Endodermal cell (in vitro differentiated cells): ENCODE results near the gene SMIM1. TPM values are rescaled to one million over a fixed set of nuclear protein-coding genes. Genes with fewer than 3 reads are reported as not detected.

ENCODE experiments used
- DNase-seq: peaks from one replicate; pipeline ENCODE4 v3.0.0-alpha.2; 2017
- H3K27ac ChIP-seq: 2 replicates; pipeline ENCODE4 v1.5.1; 2013; ENCODE audit warnings: mild to moderate bottlenecking, low read depth, low read length, moderate library complexity
- H3K27me3 ChIP-seq: 2 replicates; pipeline ENCODE4 v1.6.1; 2013; ENCODE audit warnings: mild to moderate bottlenecking, low read length, moderate library complexity; ENCODE audit not compliant: insufficient read depth, control insufficient read depth, poor library complexity, severe bottlenecking
- H3K36me3 ChIP-seq: 2 replicates; pipeline ENCODE4 v1.7.0; 2013; ENCODE audit warnings: mild to moderate bottlenecking, low read length, moderate library complexity; ENCODE audit not compliant: control insufficient read depth, insufficient read depth
- H3K4me1 ChIP-seq: one replicate; pipeline ENCODE4 v1.7.0; 2013; ENCODE audit warnings: low read length; ENCODE audit not compliant: control insufficient read depth, insufficient read depth
- H3K4me3 ChIP-seq: 2 replicates; pipeline ENCODE4 v1.5.1; 2013; ENCODE audit warnings: mild to moderate bottlenecking, low read length, moderate library complexity
- H3K9ac ChIP-seq: 2 replicates; pipeline ENCODE4 v1.6.1; 2013; ENCODE audit warnings: mild to moderate bottlenecking, low read length, moderate library complexity; ENCODE audit not compliant: poor library complexity, severe bottlenecking; ENCODE audit errors: extremely low read depth
- H3K9me3 ChIP-seq: 2 replicates; pipeline ENCODE4 v1.6.1; 2013; ENCODE audit warnings: mild to moderate bottlenecking, low read length, moderate library complexity; ENCODE audit not compliant: control insufficient read depth
- H3K27ac Mint-ChIP-seq: 2 replicates; pipeline ENCODE4 v1.8.0; 2020; ENCODE audit warnings: mixed read lengths
- H3K27me3 Mint-ChIP-seq: 2 replicates; pipeline ENCODE4 v1.8.0; 2021; ENCODE audit warnings: mild to moderate bottlenecking, mixed read lengths; ENCODE audit not compliant: insufficient read depth
- H3K36me3 Mint-ChIP-seq: 2 replicates; pipeline ENCODE4 v1.8.0; 2020; ENCODE audit warnings: low read depth, mixed read lengths
- H3K4me1 Mint-ChIP-seq: 2 replicates; pipeline ENCODE4 v1.8.0; 2020; ENCODE audit warnings: mixed read lengths
- H3K4me3 Mint-ChIP-seq: 2 replicates; pipeline ENCODE4 v1.8.0; 2020; ENCODE audit warnings: mild to moderate bottlenecking, moderate library complexity, mixed read lengths
- H3K9me3 Mint-ChIP-seq: 2 replicates; pipeline ENCODE4 v1.8.0; 2020; ENCODE audit warnings: mild to moderate bottlenecking, mixed read lengths
- WGBS, 2 experiments: methylation state at CpG; one replicate each; pipeline versions ENCODE4 v1.1.5 to v1.1.7; 2013; ENCODE audit warnings: missing lambda C conversion rate in 2 of 2, mixed read lengths in 1 of 2; ENCODE audit not compliant: insufficient coverage in 1 of 2, insufficient read length in 1 of 2; 5-methylcytosine and 5-hydroxymethylcytosine counted together
- total RNA-seq, 2 donors: library from RNA; stranded (reverse); fragmentation: NEBNext Ultra II Directional in 1 of 2; extraction: Animal tissue kit (Norgen Biotek cat#: 25700) in 1 of 2; gene quantifications; 2 replicates in 1 of 2; 3 replicates in 1 of 2; pipeline ENCODE4 v1.2.1, GENCODE V29; 2021
- TF ChIP-seq, protein P1 (sequence below): fragments of 200-600 bp; sonication (generic); conservative IDR thresholded peaks from 2 replicates; pipeline ENCODE4 v1.5.0; 2021; ENCODE audit warnings: antibody characterized with exemption, mild to moderate bottlenecking

Gene SMIM1
- total RNA-seq, 2 donors from 2014 or later = 11.1 to 15.0 TPM

GRCh38 chr1:3771108-3772026 lies 1.2 kb upstream of the SMIM1 start:
- H3K36me3 Mint-ChIP-seq = no peaks in the 10 kb centered on the region
- no peak overlapping the region for H3K9ac ChIP-seq
- no peaks in the 10 kb centered on the region for H3K36me3 ChIP-seq
- H3K9me3 ChIP-seq = no peaks in the 10 kb centered on the region
- peak overlapping the region; percentile 56 for H3K4me3 Mint-ChIP-seq
- H3K27me3 Mint-ChIP-seq = peaks cover 8% of the 10 kb centered on the region
- peaks cover 8% of the 10 kb centered on the region for H3K4me1 Mint-ChIP-seq
- WGBS, 2 experiments = 72 to 85% methylated on average over 14 to 32 of the region's 32 CpGs
- peaks cover 4% of the 10 kb centered on the region for H3K4me1 ChIP-seq
- no peak overlapping the region for H3K27ac ChIP-seq
- H3K27ac Mint-ChIP-seq = no peak overlapping the region
- DNase-seq = peak; percentile 70
- TF ChIP-seq, protein P1, sequence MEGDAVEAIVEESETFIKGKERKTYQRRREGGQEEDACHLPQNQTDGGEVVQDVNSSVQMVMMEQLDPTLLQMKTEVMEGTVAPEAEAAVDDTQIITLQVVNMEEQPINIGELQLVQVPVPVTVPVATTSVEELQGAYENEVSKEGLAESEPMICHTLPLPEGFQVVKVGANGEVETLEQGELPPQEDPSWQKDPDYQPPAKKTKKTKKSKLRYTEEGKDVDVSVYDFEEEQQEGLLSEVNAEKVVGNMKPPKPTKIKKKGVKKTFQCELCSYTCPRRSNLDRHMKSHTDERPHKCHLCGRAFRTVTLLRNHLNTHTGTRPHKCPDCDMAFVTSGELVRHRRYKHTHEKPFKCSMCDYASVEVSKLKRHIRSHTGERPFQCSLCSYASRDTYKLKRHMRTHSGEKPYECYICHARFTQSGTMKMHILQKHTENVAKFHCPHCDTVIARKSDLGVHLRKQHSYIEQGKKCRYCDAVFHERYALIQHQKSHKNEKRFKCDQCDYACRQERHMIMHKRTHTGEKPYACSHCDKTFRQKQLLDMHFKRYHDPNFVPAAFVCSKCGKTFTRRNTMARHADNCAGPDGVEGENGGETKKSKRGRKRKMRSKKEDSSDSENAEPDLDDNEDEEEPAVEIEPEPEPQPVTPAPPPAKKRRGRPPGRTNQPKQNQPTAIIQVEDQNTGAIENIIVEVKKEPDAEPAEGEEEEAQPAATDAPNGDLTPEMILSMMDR = no peak
- H3K4me3 ChIP-seq = peak overlapping the region; percentile 76
- H3K27me3 ChIP-seq = no peaks in the 10 kb centered on the region
- no peaks in the 10 kb centered on the region for H3K9me3 Mint-ChIP-seq

GRCh38 chr1:3772027-3772714 lies 378 bp upstream of the SMIM1 start:
- Mint-ChIP-seq H3K27me3 (peaks cover 5% of the 10 kb centered on the region), H3K9me3 (no peaks in the 10 kb centered on the region), H3K4me3 (peak overlapping the region; percentile 56), H3K4me1 (peaks cover 8% of the 10 kb centered on the region), H3K27ac (no peak overlapping the region), H3K36me3 (no peaks in the 10 kb centered on the region)
- Histone ChIP-seq H3K9ac (no peak overlapping the region), H3K36me3 (no peaks in the 10 kb centered on the region), H3K27ac (no peak overlapping the region), H3K27me3 (no peaks in the 10 kb centered on the region), H3K4me1 (peaks cover 4% of the 10 kb centered on the region), H3K4me3 (peak overlapping the region; percentile 76), H3K9me3 (no peaks in the 10 kb centered on the region)
- 3% methylated on average over 48 of the region's 61 CpGs; no CpG with 5 or more reads in 1 of the 2 experiments for WGBS, 2 experiments
- TF ChIP-seq, protein P1 = no peak
- DNase-seq = peak; percentile 99

DNA sequence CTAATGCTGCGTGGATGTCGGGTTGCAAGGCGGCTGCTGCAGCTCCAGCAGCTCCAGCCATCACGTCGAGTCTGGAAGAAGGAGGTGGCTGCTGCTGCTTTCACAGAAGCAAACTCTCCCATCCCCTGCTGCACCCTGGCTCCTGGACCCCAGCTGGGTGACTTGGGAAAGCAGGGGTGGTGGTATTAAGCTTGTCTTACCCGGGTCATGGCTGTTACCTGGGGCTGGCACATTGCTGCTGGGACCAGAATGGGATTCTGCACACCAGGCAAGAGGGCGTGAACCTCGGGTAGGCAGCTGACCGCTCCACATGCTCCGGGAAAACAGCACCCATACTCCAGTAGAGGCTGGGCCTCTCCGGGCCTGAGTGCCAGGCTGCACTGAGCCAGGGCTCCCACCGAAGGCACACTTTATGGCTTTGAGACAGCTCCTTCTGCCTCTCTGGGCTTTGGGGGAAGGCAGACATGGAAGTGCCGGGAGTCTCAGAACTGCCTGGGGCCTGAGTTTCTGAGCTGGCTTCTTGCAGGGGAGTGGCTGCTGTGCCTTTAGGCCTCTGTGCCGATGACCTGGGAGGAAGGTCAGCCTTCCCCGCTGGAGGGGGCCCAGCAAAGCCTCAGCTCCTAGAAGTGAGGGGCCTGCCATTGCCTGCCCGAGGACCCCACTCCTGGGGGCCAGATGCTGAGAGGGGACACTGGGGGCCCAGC lies 1.2 kb downstream of the SMIM1 start:
- TF ChIP-seq, protein P1 = no peak
- H3K27ac Mint-ChIP-seq = no peak overlapping the region
- DNase-seq = peak; percentile 44
- Histone ChIP-seq H3K4me1 (peaks cover 4% of the 10 kb centered on the region), H3K27me3 (no peaks in the 10 kb centered on the region), H3K9me3 (no peaks in the 10 kb centered on the region), H3K9ac (no peak overlapping the region), H3K36me3 (no peaks in the 10 kb centered on the region), H3K4me3 (peak overlapping the region; percentile 74), H3K27ac (peak overlapping the region; percentile 36)
- peak overlapping the region; percentile 56 for H3K4me3 Mint-ChIP-seq
- peaks cover 8% of the 10 kb centered on the region for H3K4me1 Mint-ChIP-seq
- WGBS, 2 experiments = 89 to 94% methylated on average over 10 to 16 of the region's 16 CpGs
- H3K27me3 Mint-ChIP-seq = no peaks in the 10 kb centered on the region
- H3K36me3 Mint-ChIP-seq = no peaks in the 10 kb centered on the region
- H3K9me3 Mint-ChIP-seq = no peaks in the 10 kb centered on the region
